SH-SY5Y (cell line): ENCODE measurements around the gene CD164L2.

Source experiments
- GATA2 ChIP-seq: IDR thresholded peaks from 2 replicates; pipeline ENCODE4 v1.6.1; 2011; ENCODE audit warnings: mild to moderate bottlenecking, low read depth, low read length
- GATA3 ChIP-seq: IDR thresholded peaks from 2 replicates; pipeline ENCODE4 v1.6.1; 2011; ENCODE audit warnings: low read depth, mild to moderate bottlenecking, low read length, moderate library complexity

DNA sequence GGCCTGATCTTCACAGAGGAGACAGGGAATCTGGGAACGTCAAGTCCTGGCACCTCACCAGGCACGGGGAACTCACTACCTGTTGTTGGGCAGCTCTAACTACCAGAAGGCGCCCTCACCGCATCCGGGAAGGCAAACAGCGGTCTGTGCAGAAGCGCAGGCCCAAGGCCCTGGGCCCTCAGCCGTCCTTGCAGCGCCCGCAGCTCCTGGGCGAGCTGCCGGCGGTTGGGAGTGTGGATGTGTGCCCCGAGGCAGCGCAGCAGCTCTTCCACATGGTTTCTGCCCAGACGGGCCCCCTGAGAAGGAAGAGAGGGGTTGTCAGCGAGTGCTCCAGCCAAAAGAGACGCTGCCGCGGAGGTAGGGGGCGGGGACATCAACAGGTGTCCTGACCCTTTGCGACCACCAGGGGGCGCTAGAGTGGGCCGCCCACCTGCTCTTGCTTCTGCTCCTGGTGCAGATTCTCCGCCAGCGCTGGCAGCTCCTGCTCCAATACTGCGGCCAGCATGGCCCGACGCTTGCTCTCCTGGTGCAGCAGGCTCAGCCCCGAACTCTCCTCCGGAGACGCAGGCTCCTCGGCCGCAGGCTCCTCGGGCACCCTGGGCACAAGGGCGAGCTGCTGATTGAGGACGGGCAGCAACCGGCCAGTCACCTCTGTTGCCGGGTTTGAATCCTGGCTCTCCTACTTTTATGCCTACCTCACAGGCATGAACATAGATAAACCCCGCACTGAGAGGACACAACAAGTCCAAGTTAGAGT lies 25.7 kb downstream of the CD164L2 start:
- TF ChIP-seq GATA2 (no peak), GATA3 (no peak)
